SK-N-SH treated with all-trans-retinoic acid at 6 μM for 48 hours (cell line): ENCODE measurements around the gene AGMO.

Source experiments
- ATAC-seq: fragments of 200-7000 bp; cut with Tn5 transposase; 3 replicates; pipeline ENCODE4 v1.9.1; 2020; ENCODE audit warnings: mild to moderate bottlenecking, moderate library complexity
- ARNTL ChIP-seq: fragments of 450-650 bp; formaldehyde crosslinking; IDR thresholded peaks from 2 replicates; pipeline ENCODE4 v1.5.0; 2020; ENCODE audit warnings: low read depth, mild to moderate bottlenecking, moderate library complexity, borderline replicate concordance
- BACH2 ChIP-seq: fragments of 250-450 bp; sonication (Bioruptor Pico); IDR thresholded peaks from 2 replicates; pipeline ENCODE4 v1.9.0; 2021; ENCODE audit warnings: mild to moderate bottlenecking, borderline replicate concordance
- ESRRG ChIP-seq: fragments of 250-450 bp; sonication (Bioruptor Pico); IDR thresholded peaks from 2 replicates; pipeline ENCODE4 v1.6.1; 2021; ENCODE audit warnings: mild to moderate bottlenecking
- GLIS3 ChIP-seq: fragments of 250-450 bp; sonication (Bioruptor Pico); IDR thresholded peaks from 2 replicates; pipeline ENCODE4 v1.5.0; 2020; ENCODE audit warnings: mild to moderate bottlenecking, moderate library complexity
- ISL1 ChIP-seq: fragments of 250-450 bp; sonication (Bioruptor Pico); IDR thresholded peaks from 2 replicates; pipeline ENCODE4 v2.1.2; 2022; ENCODE audit warnings: mild to moderate bottlenecking, moderate library complexity
- OSR1 ChIP-seq: fragments of 250-450 bp; sonication (Bioruptor Pico); IDR thresholded peaks from 2 replicates; pipeline ENCODE4 v1.8.0; 2022; ENCODE audit warnings: moderate library complexity, mild to moderate bottlenecking, inconsistent platforms
- PPARA ChIP-seq: fragments of 250-450 bp; sonication (Bioruptor Pico); IDR thresholded peaks from 2 replicates; pipeline ENCODE4 v1.5.0; 2020; ENCODE audit warnings: mild to moderate bottlenecking, borderline replicate concordance
- RARB ChIP-seq: fragments of 250-450 bp; sonication (Bioruptor Pico); IDR thresholded peaks from 2 replicates; pipeline ENCODE4 v1.8.0; 2021; ENCODE audit warnings: mild to moderate bottlenecking, moderate library complexity
- SNAI2 ChIP-seq: fragments of 250-450 bp; sonication (Bioruptor Pico); IDR thresholded peaks from 2 replicates; pipeline ENCODE4 v1.5.0; 2020; ENCODE audit warnings: mild to moderate bottlenecking, moderate library complexity
- TCF4 ChIP-seq: fragments of 250-450 bp; sonication (Bioruptor Pico); IDR thresholded peaks from 2 replicates; pipeline ENCODE4 v1.8.0; 2021; ENCODE audit warnings: mild to moderate bottlenecking, moderate library complexity, borderline replicate concordance
- TOX ChIP-seq: fragments of 250-450 bp; sonication (Bioruptor Pico); IDR thresholded peaks from 2 replicates; pipeline ENCODE4 v1.8.0; 2021; ENCODE audit warnings: mild to moderate bottlenecking, moderate library complexity, borderline replicate concordance
- ZC3H10 ChIP-seq: fragments of 250-450 bp; sonication (Bioruptor Pico); IDR thresholded peaks from 2 replicates; pipeline ENCODE4 v1.5.1; 2021; ENCODE audit warnings: mild to moderate bottlenecking, moderate library complexity
- ZFP3 ChIP-seq: fragments of 250-450 bp; sonication (Bioruptor Pico); IDR thresholded peaks from 2 replicates; pipeline ENCODE4 v1.5.0; 2020; ENCODE audit warnings: mild to moderate bottlenecking, moderate library complexity
- ZFP30 ChIP-seq: fragments of 450-650 bp; formaldehyde crosslinking; IDR thresholded peaks from 2 replicates; pipeline ENCODE4 v1.5.0; 2022; ENCODE audit warnings: mild to moderate bottlenecking, moderate library complexity
- ZNF565 ChIP-seq: fragments of 450-650 bp; formaldehyde crosslinking; conservative IDR thresholded peaks from 2 replicates; pipeline ENCODE4 v1.5.0; 2020; ENCODE audit warnings: low read depth, mild to moderate bottlenecking, moderate library complexity
- TF ChIP-seq, protein P1 (sequence below): fragments of 250-450 bp; sonication (Bioruptor Pico); IDR thresholded peaks from 2 replicates; pipeline ENCODE4 v1.5.1; 2021; ENCODE audit warnings: mild to moderate bottlenecking, moderate library complexity
- TF ChIP-seq, protein P2 (sequence below): fragments of 250-450 bp; sonication (Bioruptor Pico); IDR thresholded peaks from 2 replicates; pipeline ENCODE4 v1.8.0; 2021; ENCODE audit warnings: low read depth, mild to moderate bottlenecking, moderate library complexity, borderline replicate concordance
- TF ChIP-seq, protein P3 (sequence below): fragments of 250-450 bp; sonication (Bioruptor Pico); IDR thresholded peaks from 2 replicates; pipeline ENCODE4 v1.5.0; 2020; ENCODE audit warnings: mild to moderate bottlenecking, moderate library complexity
- TF ChIP-seq, protein P4 (sequence below): fragments of 250-450 bp; sonication (Bioruptor Pico); IDR thresholded peaks from 2 replicates; pipeline ENCODE4 v1.8.0; 2020; ENCODE audit warnings: mild to moderate bottlenecking, moderate library complexity, borderline replicate concordance
- TF ChIP-seq, protein P5 (sequence below): fragments of 250-450 bp; sonication (Bioruptor Pico); IDR thresholded peaks from 2 replicates; pipeline ENCODE4 v1.5.1; 2020; ENCODE audit warnings: low read depth, mild to moderate bottlenecking, moderate library complexity

AGMO gene

DNA sequence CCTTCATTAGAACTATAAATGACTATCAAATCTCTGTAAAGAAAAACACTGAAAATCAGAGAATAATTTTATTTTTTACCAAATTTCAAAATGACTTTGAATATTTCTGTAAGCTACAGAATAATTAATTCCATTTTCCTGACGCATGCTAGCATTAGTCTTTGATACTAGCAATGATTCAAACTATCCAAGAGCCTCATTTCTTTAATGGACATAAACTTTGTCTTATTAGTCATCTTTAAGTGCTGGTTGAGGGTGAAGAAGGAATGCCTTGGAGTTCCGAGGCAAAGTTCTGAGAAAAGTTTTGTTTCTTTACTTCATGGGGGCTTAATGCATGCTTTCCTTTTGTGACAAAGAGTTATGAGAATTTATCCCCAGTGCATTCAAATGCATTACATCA is 137.3 kb downstream of the AGMO start:
- peak; percentile 79 for ATAC-seq
- TF ChIP-seq ZC3H10 (CRISPR knock-in tag): peak; percentile 86
- TF ChIP-seq, protein P1, sequence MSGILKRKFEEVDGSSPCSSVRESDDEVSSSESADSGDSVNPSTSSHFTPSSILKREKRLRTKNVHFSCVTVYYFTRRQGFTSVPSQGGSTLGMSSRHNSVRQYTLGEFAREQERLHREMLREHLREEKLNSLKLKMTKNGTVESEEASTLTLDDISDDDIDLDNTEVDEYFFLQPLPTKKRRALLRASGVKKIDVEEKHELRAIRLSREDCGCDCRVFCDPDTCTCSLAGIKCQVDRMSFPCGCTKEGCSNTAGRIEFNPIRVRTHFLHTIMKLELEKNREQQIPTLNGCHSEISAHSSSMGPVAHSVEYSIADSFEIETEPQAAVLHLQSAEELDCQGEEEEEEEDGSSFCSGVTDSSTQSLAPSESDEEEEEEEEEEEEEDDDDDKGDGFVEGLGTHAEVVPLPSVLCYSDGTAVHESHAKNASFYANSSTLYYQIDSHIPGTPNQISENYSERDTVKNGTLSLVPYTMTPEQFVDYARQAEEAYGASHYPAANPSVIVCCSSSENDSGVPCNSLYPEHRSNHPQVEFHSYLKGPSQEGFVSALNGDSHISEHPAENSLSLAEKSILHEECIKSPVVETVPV (CRISPR knock-in tag): no peak
- peak; percentile 86; the same call in 1 of the 2 replicates for TF ChIP-seq TOX

DNA sequence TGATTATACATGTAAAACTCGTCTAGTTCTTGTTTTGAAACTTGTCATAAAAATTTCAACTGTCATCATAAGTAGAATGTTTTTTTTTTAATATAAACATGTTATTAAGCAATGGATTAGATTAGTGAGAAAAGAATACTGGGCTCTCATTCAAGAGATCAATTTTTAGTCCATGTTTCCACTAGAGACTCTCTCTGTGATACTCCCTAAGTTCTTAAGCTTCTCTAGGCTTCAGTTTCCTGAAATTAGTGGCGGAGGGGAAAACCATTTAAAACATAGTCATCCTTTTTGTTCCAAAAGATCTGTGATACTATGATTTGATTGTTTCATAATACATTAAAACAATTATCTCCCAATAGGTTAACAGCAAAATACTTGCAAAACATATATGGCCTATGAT is 142.2 kb downstream of the AGMO start:
- TF ChIP-seq ZFP30 (CRISPR knock-in tag) (no peak), ARNTL (CRISPR knock-in tag) (no peak), TCF4 (CRISPR knock-in tag) (no peak), ZFP3 (CRISPR knock-in tag) (no peak), RARB (CRISPR knock-in tag) (no peak), OSR1 (CRISPR knock-in tag) (no peak), SNAI2 (CRISPR knock-in tag) (no peak), GLIS3 (CRISPR knock-in tag) (no peak), ZC3H10 (CRISPR knock-in tag) (no peak)
- TF ChIP-seq, protein P2, sequence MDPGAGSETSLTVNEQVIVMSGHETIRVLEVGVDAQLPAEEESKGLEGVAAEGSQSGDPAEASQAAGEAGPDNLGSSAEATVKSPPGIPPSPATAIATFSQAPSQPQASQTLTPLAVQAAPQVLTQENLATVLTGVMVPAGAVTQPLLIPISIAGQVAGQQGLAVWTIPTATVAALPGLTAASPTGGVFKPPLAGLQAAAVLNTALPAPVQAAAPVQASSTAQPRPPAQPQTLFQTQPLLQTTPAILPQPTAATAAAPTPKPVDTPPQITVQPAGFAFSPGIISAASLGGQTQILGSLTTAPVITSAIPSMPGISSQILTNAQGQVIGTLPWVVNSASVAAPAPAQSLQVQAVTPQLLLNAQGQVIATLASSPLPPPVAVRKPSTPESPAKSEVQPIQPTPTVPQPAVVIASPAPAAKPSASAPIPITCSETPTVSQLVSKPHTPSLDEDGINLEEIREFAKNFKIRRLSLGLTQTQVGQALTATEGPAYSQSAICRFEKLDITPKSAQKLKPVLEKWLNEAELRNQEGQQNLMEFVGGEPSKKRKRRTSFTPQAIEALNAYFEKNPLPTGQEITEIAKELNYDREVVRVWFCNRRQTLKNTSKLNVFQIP (CRISPR knock-in tag): no peak
- TF ChIP-seq, protein P3, sequence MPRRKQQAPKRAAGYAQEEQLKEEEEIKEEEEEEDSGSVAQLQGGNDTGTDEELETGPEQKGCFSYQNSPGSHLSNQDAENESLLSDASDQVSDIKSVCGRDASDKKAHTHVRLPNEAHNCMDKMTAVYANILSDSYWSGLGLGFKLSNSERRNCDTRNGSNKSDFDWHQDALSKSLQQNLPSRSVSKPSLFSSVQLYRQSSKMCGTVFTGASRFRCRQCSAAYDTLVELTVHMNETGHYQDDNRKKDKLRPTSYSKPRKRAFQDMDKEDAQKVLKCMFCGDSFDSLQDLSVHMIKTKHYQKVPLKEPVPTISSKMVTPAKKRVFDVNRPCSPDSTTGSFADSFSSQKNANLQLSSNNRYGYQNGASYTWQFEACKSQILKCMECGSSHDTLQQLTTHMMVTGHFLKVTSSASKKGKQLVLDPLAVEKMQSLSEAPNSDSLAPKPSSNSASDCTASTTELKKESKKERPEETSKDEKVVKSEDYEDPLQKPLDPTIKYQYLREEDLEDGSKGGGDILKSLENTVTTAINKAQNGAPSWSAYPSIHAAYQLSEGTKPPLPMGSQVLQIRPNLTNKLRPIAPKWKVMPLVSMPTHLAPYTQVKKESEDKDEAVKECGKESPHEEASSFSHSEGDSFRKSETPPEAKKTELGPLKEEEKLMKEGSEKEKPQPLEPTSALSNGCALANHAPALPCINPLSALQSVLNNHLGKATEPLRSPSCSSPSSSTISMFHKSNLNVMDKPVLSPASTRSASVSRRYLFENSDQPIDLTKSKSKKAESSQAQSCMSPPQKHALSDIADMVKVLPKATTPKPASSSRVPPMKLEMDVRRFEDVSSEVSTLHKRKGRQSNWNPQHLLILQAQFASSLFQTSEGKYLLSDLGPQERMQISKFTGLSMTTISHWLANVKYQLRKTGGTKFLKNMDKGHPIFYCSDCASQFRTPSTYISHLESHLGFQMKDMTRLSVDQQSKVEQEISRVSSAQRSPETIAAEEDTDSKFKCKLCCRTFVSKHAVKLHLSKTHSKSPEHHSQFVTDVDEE (CRISPR knock-in tag): no peak
- no peak for ATAC-seq

DNA sequence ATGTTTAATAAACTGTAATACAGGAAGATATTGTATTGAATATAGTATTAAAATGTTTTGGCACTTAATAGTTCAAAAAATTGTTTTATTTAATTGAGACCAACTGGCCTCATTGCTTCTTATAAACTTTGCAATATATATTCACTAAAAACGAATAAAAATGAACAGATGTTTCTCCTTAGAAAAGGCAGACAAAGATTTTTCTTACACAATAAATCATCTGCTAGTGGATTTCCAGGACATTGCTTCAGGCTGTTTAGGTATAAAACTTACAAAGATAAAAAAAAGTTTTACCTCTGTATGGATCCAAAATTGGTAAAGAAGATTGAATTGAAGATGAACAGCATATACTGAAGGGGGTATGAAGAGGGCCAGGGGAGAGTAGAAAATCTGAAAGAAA is 143.6 kb downstream of the AGMO start:
- TF ChIP-seq TCF4 (CRISPR knock-in tag): no peak
- TF ChIP-seq GLIS3 (CRISPR knock-in tag): no peak
- no peak for TF ChIP-seq ZFP30 (CRISPR knock-in tag)
- no peak for TF ChIP-seq RARB (CRISPR knock-in tag)
- TF ChIP-seq, protein P4, sequence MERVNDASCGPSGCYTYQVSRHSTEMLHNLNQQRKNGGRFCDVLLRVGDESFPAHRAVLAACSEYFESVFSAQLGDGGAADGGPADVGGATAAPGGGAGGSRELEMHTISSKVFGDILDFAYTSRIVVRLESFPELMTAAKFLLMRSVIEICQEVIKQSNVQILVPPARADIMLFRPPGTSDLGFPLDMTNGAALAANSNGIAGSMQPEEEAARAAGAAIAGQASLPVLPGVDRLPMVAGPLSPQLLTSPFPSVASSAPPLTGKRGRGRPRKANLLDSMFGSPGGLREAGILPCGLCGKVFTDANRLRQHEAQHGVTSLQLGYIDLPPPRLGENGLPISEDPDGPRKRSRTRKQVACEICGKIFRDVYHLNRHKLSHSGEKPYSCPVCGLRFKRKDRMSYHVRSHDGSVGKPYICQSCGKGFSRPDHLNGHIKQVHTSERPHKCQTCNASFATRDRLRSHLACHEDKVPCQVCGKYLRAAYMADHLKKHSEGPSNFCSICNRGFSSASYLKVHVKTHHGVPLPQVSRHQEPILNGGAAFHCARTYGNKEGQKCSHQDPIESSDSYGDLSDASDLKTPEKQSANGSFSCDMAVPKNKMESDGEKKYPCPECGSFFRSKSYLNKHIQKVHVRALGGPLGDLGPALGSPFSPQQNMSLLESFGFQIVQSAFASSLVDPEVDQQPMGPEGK (CRISPR knock-in tag): no peak
- TF ChIP-seq TOX: no peak
- no peak for TF ChIP-seq BACH2 (CRISPR knock-in tag)
- TF ChIP-seq, protein P1 (CRISPR knock-in tag): no peak
- no peak for TF ChIP-seq ZC3H10 (CRISPR knock-in tag)
- TF ChIP-seq ISL1 (CRISPR knock-in tag): no peak
- TF ChIP-seq, protein P5, sequence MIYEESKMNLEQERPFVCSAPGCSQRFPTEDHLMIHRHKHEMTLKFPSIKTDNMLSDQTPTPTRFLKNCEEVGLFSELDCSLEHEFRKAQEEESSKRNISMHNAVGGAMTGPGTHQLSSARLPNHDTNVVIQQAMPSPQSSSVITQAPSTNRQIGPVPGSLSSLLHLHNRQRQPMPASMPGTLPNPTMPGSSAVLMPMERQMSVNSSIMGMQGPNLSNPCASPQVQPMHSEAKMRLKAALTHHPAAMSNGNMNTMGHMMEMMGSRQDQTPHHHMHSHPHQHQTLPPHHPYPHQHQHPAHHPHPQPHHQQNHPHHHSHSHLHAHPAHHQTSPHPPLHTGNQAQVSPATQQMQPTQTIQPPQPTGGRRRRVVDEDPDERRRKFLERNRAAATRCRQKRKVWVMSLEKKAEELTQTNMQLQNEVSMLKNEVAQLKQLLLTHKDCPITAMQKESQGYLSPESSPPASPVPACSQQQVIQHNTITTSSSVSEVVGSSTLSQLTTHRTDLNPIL: no peak
- TF ChIP-seq ESRRG (CRISPR knock-in tag): no peak
- no peak for TF ChIP-seq PPARA (CRISPR knock-in tag)
- no peak for TF ChIP-seq ZNF565 (CRISPR knock-in tag)

More for the DNA sequence above, 143.6 kb downstream of the AGMO start:
- ATAC-seq: no peak
